ENCODE data around the gene DNAJA4. TPM values are rescaled to one million over a fixed set of nuclear protein-coding genes. Genes with fewer than 3 reads are reported as not detected.

DNAJA4 gene
- polyA plus RNA-seq, 2 of the 4 experiments (the other 2 are of a cell fraction), result 0.05 to 0.13 TPM

- no peak for TF ChIP-seq ESRRA (IDR thresholded peaks at IDR 0.05; ENCODE audit: borderline replicate concordance, low read length)
- TF ChIP-seq TFCP2L1 (CRISPR knock-in tag; IDR thresholded peaks at IDR 0.05), result no peak
- no peak for TF ChIP-seq BCL3 (IDR thresholded peaks at IDR 0.05)
- TF ChIP-seq HOXA7 (CRISPR knock-in tag; IDR thresholded peaks at IDR 0.05), result no peak
- TF ChIP-seq CHD4 (IDR thresholded peaks at IDR 0.05; ENCODE audit: borderline replicate concordance), result no peak
- TF ChIP-seq EHMT2 (IDR thresholded peaks at IDR 0.05; ENCODE audit: low read depth), result no peak
These were observed 8.0 kb downstream of the DNAJA4 start (continued) for GRCh38 chr15:78272316-78272715.

- FAIRE-seq, result no peak
- CTCF ChIA-PET, result interaction anchor here (0.9 to 5.0 kb wide), 7 partner anchors 9 to 273 kb away, joined by 3 to 25 read pairs (median 4); no protein-coding TSS in a partner anchor
These were observed 8.4 kb downstream of the DNAJA4 start for GRCh38 chr15:78272776-78273175.

GRCh38 chr15:78274994-78275393, 10.6 kb downstream of the DNAJA4 start:
- no peak overlapping the region for H3K4me3 ChIP-seq
- WGBS (ENCODE audit: missing lambda C conversion rate), result 93% methylated on average over 4 of the region's 5 CpGs
- no peak for ATAC-seq
- H3K4me2 ChIP-seq, result no peak overlapping the region
- CTCF ChIA-PET, result interaction anchor here (1.2 to 2.3 kb wide), 3 partner anchors 20 to 35 kb away, joined by 3 to 8 read pairs (median 3); no protein-coding TSS in a partner anchor
- H3K27ac ChIP-seq, result no peak overlapping the region
- peaks cover 6% of the 10 kb centered on the region; the same call in 1 of the 3 replicates for H3K4me1 ChIP-seq
- no peak for DNase-seq (ENCODE audit: low read depth in 1 of 2, low spot score in 1 of 2)
- no peak for FAIRE-seq
- no peaks in the 10 kb centered on the region for H3K9me3 ChIP-seq
- POLR2A ChIA-PET, result no interaction called here
- no peak for TF ChIP-seq FOSL2 (IDR thresholded peaks at IDR 0.05)
- no peak for TF ChIP-seq FOSL2 (CRISPR knock-in tag; IDR thresholded peaks at IDR 0.05)
- no peak for TF ChIP-seq ATOH8 (CRISPR knock-in tag; IDR thresholded peaks at IDR 0.05; ENCODE audit: low read depth)
- no peak for TF ChIP-seq NFE2L2 (conservative IDR thresholded peaks at IDR 0.05; ENCODE audit: low read length)
- no peak for TF ChIP-seq SREBF2 (IDR thresholded peaks at IDR 0.05)
- no peak for TF ChIP-seq USF2 (IDR thresholded peaks at IDR 0.05)
- TF ChIP-seq BCL3 (IDR thresholded peaks at IDR 0.05), result no peak
- TF ChIP-seq ZFP36 (IDR thresholded peaks at IDR 0.05; ENCODE audit: borderline replicate concordance, partially characterized antibody), result no peak
- no peak for TF ChIP-seq GATA3 (IDR thresholded peaks at IDR 0.05; ENCODE audit: borderline replicate concordance)
- TF ChIP-seq, protein P1, sequence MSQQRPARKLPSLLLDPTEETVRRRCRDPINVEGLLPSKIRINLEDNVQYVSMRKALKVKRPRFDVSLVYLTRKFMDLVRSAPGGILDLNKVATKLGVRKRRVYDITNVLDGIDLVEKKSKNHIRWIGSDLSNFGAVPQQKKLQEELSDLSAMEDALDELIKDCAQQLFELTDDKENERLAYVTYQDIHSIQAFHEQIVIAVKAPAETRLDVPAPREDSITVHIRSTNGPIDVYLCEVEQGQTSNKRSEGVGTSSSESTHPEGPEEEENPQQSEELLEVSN (IDR thresholded peaks at IDR 0.05; ENCODE audit: borderline replicate concordance, low read depth), result no peak

More at GRCh38 chr15:78272776-78273175, 8.4 kb downstream of the DNAJA4 start:
- DNase-seq (ENCODE audit: low read depth in 1 of 2, low spot score in 1 of 2) (no peak), ATAC-seq (no peak)
- Histone ChIP-seq H3K9me3 (no peaks in the 10 kb centered on the region), H3K27ac (no peak overlapping the region), H3K4me1 (peaks cover 6% of the 10 kb centered on the region; the same call in 1 of the 3 replicates), H3K4me3 (no peak overlapping the region), H3K4me2 (no peak overlapping the region)
- POLR2A ChIA-PET, result interaction anchor here (0.9 kb wide), 1 partner anchor 27 kb away, joined by 4 read pairs; the partner anchor contains the start of gene SKIC8
- TF ChIP-seq ZFP36 (IDR thresholded peaks at IDR 0.05; ENCODE audit: borderline replicate concordance, partially characterized antibody), result no peak
- no peak for TF ChIP-seq MAFK (IDR thresholded peaks at IDR 0.05; ENCODE audit: partially characterized antibody)
- TF ChIP-seq CBX8 (IDR thresholded peaks at IDR 0.05), result no peak
- TF ChIP-seq, protein P2, sequence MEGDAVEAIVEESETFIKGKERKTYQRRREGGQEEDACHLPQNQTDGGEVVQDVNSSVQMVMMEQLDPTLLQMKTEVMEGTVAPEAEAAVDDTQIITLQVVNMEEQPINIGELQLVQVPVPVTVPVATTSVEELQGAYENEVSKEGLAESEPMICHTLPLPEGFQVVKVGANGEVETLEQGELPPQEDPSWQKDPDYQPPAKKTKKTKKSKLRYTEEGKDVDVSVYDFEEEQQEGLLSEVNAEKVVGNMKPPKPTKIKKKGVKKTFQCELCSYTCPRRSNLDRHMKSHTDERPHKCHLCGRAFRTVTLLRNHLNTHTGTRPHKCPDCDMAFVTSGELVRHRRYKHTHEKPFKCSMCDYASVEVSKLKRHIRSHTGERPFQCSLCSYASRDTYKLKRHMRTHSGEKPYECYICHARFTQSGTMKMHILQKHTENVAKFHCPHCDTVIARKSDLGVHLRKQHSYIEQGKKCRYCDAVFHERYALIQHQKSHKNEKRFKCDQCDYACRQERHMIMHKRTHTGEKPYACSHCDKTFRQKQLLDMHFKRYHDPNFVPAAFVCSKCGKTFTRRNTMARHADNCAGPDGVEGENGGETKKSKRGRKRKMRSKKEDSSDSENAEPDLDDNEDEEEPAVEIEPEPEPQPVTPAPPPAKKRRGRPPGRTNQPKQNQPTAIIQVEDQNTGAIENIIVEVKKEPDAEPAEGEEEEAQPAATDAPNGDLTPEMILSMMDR (IDR thresholded peaks at IDR 0.05), result no peak
- TF ChIP-seq TFCP2L1 (CRISPR knock-in tag; IDR thresholded peaks at IDR 0.05), result no peak
- no peak for TF ChIP-seq RNF2 (IDR thresholded peaks at IDR 0.05; ENCODE audit: borderline replicate concordance, low read depth)
- TF ChIP-seq CBX2 (IDR thresholded peaks at IDR 0.05; ENCODE audit: borderline replicate concordance, low read depth), result no peak
- no peak for TF ChIP-seq ATOH8 (CRISPR knock-in tag; IDR thresholded peaks at IDR 0.05; ENCODE audit: low read depth)
- no peak for TF ChIP-seq RAD21 (conservative IDR thresholded peaks at IDR 0.05 in 1 of 2, IDR thresholded peaks at IDR 0.05 in 1 of 2)
- TF ChIP-seq NPAS2 (CRISPR knock-in tag; IDR thresholded peaks at IDR 0.05; ENCODE audit: borderline replicate concordance), result no peak
- TF ChIP-seq HDAC2 (IDR thresholded peaks at IDR 0.05), result no peak
- no peak for TF ChIP-seq NFE2L2 (conservative IDR thresholded peaks at IDR 0.05; ENCODE audit: low read length)
- no peak for TF ChIP-seq HEYL (CRISPR knock-in tag; IDR thresholded peaks at IDR 0.05)
- TF ChIP-seq BCL3 (IDR thresholded peaks at IDR 0.05), result no peak
- 79% methylated on average over 3 of the region's 3 CpGs for WGBS (ENCODE audit: missing lambda C conversion rate)

Data from A549 (cell line).